GM20000 (cell line): ENCODE data around the gene CHL1.

Experiments used
- DNase-seq: peaks from one replicate; pipeline ENCODE4 v3.0.0; 2012; ENCODE audit warnings: low spot score
- CTCF ChIP-seq: IDR thresholded peaks from 2 replicates; pipeline ENCODE4 v1.5.1; 2012; ENCODE audit warnings: mild to moderate bottlenecking, control low read depth; ENCODE audit errors: extremely low read depth, missing control alignments

CHL1 gene

GRCh38 chr3:284322-284721 lies 87.8 kb downstream of the CHL1 start:
- TF ChIP-seq CTCF = no peak
- DNase-seq = no peak

- no peak for DNase-seq
- TF ChIP-seq CTCF = no peak
Measured at GRCh38 chr3:288417-288816, 91.9 kb downstream of the CHL1 start.

- DNase-seq = no peak
- TF ChIP-seq CTCF = no peak
Measured at GRCh38 chr3:291028-291427, 94.5 kb downstream of the CHL1 start.

GRCh38 chr3:291646-292436 lies 95.3 kb downstream of the CHL1 start:
- no peak for DNase-seq
- no peak for TF ChIP-seq CTCF

GRCh38 chr3:294096-294495 lies 97.5 kb downstream of the CHL1 start:
- DNase-seq = no peak
- no peak for TF ChIP-seq CTCF

GRCh38 chr3:294581-294980 lies 98.0 kb downstream of the CHL1 start:
- DNase-seq = no peak
- TF ChIP-seq CTCF = no peak

GRCh38 chr3:295166-295565 lies 98.6 kb downstream of the CHL1 start:
- no peak for TF ChIP-seq CTCF
- DNase-seq = no peak
